Measurements from ENCODE around the gene TBC1D5. TPM values are rescaled to one million over a fixed set of nuclear protein-coding genes. Genes with fewer than 3 reads are reported as not detected.

Gene TBC1D5
- total and polyA plus RNA-seq, 2 of the 8 experiments (the other 6 are each of a cell fraction or from before 2014, with no cell fraction given), result 11.0 to 22.9 TPM

- no peaks in the 10 kb centered on the region for H3K9me3 ChIP-seq (ENCODE audit: insufficient read depth in 2 of 2, low read depth in 1 of 2, low read length in 1 of 2)
- H3K56ac ChIP-seq (replicated peaks; ENCODE audit: insufficient read length, low read depth, low read length), result no peak overlapping the region
- no peaks in the 10 kb centered on the region for H3K36me3 ChIP-seq (ENCODE audit: control insufficient read depth in 2 of 4, insufficient read depth in 4 of 4, low read length in 3 of 4)
- H4K20me1 ChIP-seq (replicated peaks in 1 of 2; ENCODE audit: control insufficient read depth in 1 of 2, insufficient read depth in 2 of 2, low read length in 2 of 2), result no peaks in the 10 kb centered on the region
- H3K4me3 ChIP-seq (ENCODE audit: extremely low read depth in 1 of 4, insufficient read depth in 2 of 4, low read depth in 3 of 4, low read length in 4 of 4), result no peak overlapping the region
- no peaks in the 10 kb centered on the region for H3K79me1 ChIP-seq (ENCODE audit: low read depth, low read length)
- CTCF ChIA-PET (ENCODE audit: partially characterized antibody), result interaction anchor here (0.6 to 6.4 kb wide), 7 partner anchors 9 to 626 kb away, joined by 3 to 30 read pairs (median 3); no protein-coding TSS in a partner anchor
- H4K91ac ChIP-seq (replicated peaks; ENCODE audit: insufficient read length, low read length), result no peak overlapping the region
- H3K27ac ChIP-seq (ENCODE audit: low read depth, low read length), result no peak overlapping the region
- no peak overlapping the region for H2BK20ac ChIP-seq (ENCODE audit: low read length)
- no peak for FAIRE-seq
- WGBS, 2 experiments (ENCODE audit: extremely low coverage in 1 of 2, insufficient coverage in 1 of 2, insufficient read length in 1 of 2, insufficient replicate concordance in 2 of 2, low coverage in 1 of 2, low lambda C conversion rate in 2 of 2, missing lambda C conversion rate in 1 of 2), result 86% methylated on average over 2 of the region's 2 CpGs; no CpG with 5 or more reads in 1 of the 2 experiments
- H2BK5ac ChIP-seq (ENCODE audit: low read depth, low read length), result no peak overlapping the region
- no peak overlapping the region for H2AFZ ChIP-seq (ENCODE audit: low read length)
- H3K23ac ChIP-seq (ENCODE audit: insufficient read length), result no peak overlapping the region
- H2AK5ac ChIP-seq (ENCODE audit: low read depth, low read length), result no peak overlapping the region
- POLR2A ChIA-PET (ENCODE audit: partially characterized antibody), result no interaction called here
- no peak overlapping the region for H4K5ac ChIP-seq (ENCODE audit: insufficient read length, low read depth, low read length)
- H3K4ac ChIP-seq (replicated peaks; ENCODE audit: insufficient read length, low read depth, low read length), result no peak overlapping the region
- H3K18ac ChIP-seq (ENCODE audit: extremely low read depth, low read length), result no peak overlapping the region
- no peak for DNase-seq (ENCODE audit: low read depth in 1 of 2, low spot score in 2 of 2)
- H3K27me3 ChIP-seq (replicated peaks in 1 of 4; ENCODE audit: control insufficient read depth in 3 of 4, extremely low read depth in 1 of 4, insufficient read depth in 3 of 4, low read length in 3 of 4), result peaks cover 0 to 2% (median 0%) of the 10 kb centered on the region in 4 experiments; a peak in 1 of 7 replicates
- no peaks in the 10 kb centered on the region for H3K23me2 ChIP-seq (ENCODE audit: low read depth, low read length)
- H2BK15ac ChIP-seq (ENCODE audit: low read length), result no peak overlapping the region
- no peak overlapping the region for H2BK120ac ChIP-seq (replicated peaks; ENCODE audit: low read depth, low read length)
- H2BK12ac ChIP-seq (ENCODE audit: low read depth, low read length), result no peak overlapping the region
- H3K79me2 ChIP-seq (ENCODE audit: control insufficient read depth in 1 of 2, insufficient read depth in 2 of 2, low read length in 2 of 2), result no peaks in the 10 kb centered on the region
- H3K9ac ChIP-seq (replicated peaks in 1 of 4; ENCODE audit: extremely low read depth in 1 of 4, low read depth in 3 of 4, low read length in 3 of 4), result no peak overlapping the region
- no peak overlapping the region for H4K8ac ChIP-seq (ENCODE audit: extremely low read depth, insufficient read depth, low read length)
- H3K14ac ChIP-seq (ENCODE audit: insufficient read length), result no peak overlapping the region
- no peaks in the 10 kb centered on the region for H3K4me1 ChIP-seq (replicated peaks in 1 of 4; ENCODE audit: control insufficient read depth in 3 of 4, insufficient read depth in 4 of 4, low read length in 3 of 4)
- H3K4me2 ChIP-seq (ENCODE audit: insufficient read depth in 1 of 2, low read depth in 2 of 2, low read length in 2 of 2), result no peak overlapping the region
- TF ChIP-seq HDAC6 (IDR thresholded peaks at IDR 0.05; ENCODE audit: low read depth, low read length) (no peak), FOSL1 (IDR thresholded peaks at IDR 0.05; ENCODE audit: insufficient read depth, low read depth, low read length) (no peak), YY1 (IDR thresholded peaks at IDR 0.05; ENCODE audit: low read depth, low read length) (no peak), BRCA1 (IDR thresholded peaks at IDR 0.05; ENCODE audit: low read depth, low read length) (no peak), CBX5 (IDR thresholded peaks at IDR 0.05; ENCODE audit: low read depth, low read length) (no peak), GABPA (IDR thresholded peaks at IDR 0.05; ENCODE audit: borderline replicate concordance, insufficient read depth, low read length) (no peak), RAD21 (IDR thresholded peaks at IDR 0.05 in 1 of 2, conservative IDR thresholded peaks at IDR 0.05 in 1 of 2; ENCODE audit: low read depth in 2 of 2, low read length in 2 of 2) (no peak), TEAD4 (IDR thresholded peaks at IDR 0.05; ENCODE audit: low read depth, low read length) (no peak), PHF8 (conservative IDR thresholded peaks at IDR 0.05; ENCODE audit: low read depth, low read length) (no peak), ASH2L (IDR thresholded peaks at IDR 0.05; ENCODE audit: low read length) (no peak), RFX5 (IDR thresholded peaks at IDR 0.05; ENCODE audit: borderline replicate concordance, low read depth, low read length) (no peak), KDM4A (IDR thresholded peaks at IDR 0.05; ENCODE audit: low read depth, low read length, severe bottlenecking) (no peak), TAF7 (optimal IDR thresholded peaks at IDR 0.05; ENCODE audit: borderline replicate concordance, low read depth, low read length) (no peak)
- TF ChIP-seq, protein P1, sequence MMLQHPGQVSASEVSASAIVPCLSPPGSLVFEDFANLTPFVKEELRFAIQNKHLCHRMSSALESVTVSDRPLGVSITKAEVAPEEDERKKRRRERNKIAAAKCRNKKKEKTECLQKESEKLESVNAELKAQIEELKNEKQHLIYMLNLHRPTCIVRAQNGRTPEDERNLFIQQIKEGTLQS (IDR thresholded peaks at IDR 0.05; ENCODE audit: insufficient read depth, low read depth, low read length), result no peak
These were observed 515.0 kb downstream of the TBC1D5 start for GRCh38 chr3:17227472-17227871.
